ENCODE measurements around the gene USP10. TPM values are rescaled to one million over a fixed set of nuclear protein-coding genes. Genes with fewer than 3 reads are reported as not detected.
A peak's percentile ranks its signal among the peaks of the same experiment; 100 is the strongest.

The USP10 gene
- total and polyA plus RNA-seq, 2 donors = 31.7 to 44.7 TPM

DNA sequence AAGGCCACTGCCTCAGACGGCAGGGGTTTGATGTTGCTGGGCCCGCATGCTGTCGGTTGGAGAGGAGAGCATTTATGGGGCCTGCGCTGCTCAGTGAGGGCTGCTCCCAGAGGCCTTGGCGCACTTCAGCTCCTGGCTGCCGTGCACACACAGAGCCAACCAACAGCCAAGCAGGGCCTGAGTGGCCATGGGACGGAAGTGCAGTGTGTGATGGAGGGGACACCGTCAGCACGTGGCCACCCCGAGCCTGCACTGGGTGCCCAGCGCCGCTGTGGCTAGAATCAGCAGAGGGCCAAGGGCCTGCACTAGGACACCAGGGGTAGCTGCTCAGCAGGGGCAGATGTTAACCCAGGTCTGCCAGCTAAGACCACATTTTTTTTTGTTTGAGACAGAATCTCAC lies 29.7 kb upstream of the USP10 start:
- H3K4me3 ChIP-seq (ENCODE audit: low read length in 2 of 2) = no peak overlapping the region
- 97% methylated on average over 12 of the region's 12 CpGs for WGBS
- no peaks in the 10 kb centered on the region for H3K27me3 ChIP-seq (ENCODE audit: control insufficient read depth in 2 of 2, insufficient read depth in 1 of 2, low read length in 1 of 2)

DNA sequence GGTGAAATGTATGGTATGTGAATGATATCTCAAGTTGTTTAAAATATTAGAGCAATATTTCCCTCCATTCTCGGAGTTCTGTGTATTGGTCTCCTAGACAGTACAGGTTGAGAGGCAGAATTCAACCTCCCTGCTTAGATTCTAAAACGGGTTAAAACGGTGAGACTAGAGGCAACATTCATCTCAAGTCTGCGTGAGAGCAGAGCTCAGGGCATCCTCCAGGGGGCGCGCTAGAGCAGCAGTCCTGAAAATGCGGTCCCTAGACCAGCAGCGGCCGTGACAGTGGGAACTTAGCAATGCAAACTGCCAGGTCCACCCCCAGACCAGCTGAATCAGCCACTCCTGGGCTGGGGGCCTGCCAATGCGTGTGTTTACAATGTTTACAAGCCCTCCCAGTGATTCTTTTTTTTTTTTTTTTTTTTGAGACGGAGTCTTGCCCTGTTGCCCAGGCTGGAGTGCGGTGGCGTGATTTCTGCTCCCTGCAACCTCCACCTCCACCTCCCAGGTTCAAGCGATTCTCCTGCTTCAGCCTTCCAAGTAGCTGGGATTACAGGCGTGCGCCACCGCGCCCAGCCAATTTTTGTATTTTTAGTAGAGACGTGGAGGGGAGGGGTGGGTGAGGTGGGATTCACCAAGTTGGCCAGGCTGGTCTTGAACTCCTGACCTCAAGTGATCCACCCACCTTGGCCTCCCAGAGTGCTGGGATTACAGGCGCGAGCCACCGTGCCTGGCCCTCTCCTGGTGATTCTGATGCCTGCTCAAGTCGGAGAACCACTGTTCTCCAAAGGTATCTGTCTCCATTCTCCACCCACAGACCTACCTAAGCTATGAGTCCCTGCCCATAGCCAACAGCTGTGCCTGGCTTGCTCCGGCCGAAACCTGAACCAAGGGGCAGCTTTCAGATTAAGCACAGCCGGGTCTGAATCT lies 27.3 kb upstream of the USP10 start:
- Histone ChIP-seq H3K4me3 (ENCODE audit: low read length in 2 of 2) (no peak overlapping the region), H3K27me3 (ENCODE audit: control insufficient read depth in 2 of 2, insufficient read depth in 1 of 2, low read length in 1 of 2) (peaks cover 0 to 6% of the 10 kb centered on the region in 2 donors), H3K9me3 (ENCODE audit: control insufficient read depth in 2 of 2, insufficient read depth in 1 of 2, low read length in 1 of 2) (no peaks in the 10 kb centered on the region), H3K36me3 (ENCODE audit: control insufficient read depth in 2 of 2, insufficient read depth in 2 of 2, low read length in 1 of 2) (no peaks in the 10 kb centered on the region), H3K27ac (ENCODE audit: low read depth in 1 of 2, low read length in 1 of 2) (no peak overlapping the region), H3K4me1 (ENCODE audit: control insufficient read depth in 2 of 2, insufficient read depth in 2 of 2, low read length in 2 of 2) (no peaks in the 10 kb centered on the region)
- DNase-seq (ENCODE audit: low read depth in 6 of 9, low spot score in 9 of 9) = peak; percentile 27 to 78 (median 52)
- 62% methylated on average over 26 of the region's 26 CpGs for WGBS

More for the DNA sequence above, 29.7 kb upstream of the USP10 start:
- Histone ChIP-seq H3K9me3 (ENCODE audit: control insufficient read depth in 2 of 2, insufficient read depth in 1 of 2, low read length in 1 of 2) (no peaks in the 10 kb centered on the region), H3K36me3 (ENCODE audit: control insufficient read depth in 2 of 2, insufficient read depth in 2 of 2, low read length in 1 of 2) (peaks cover 5 to 10% of the 10 kb centered on the region in 2 donors), H3K4me1 (ENCODE audit: control insufficient read depth in 2 of 2, insufficient read depth in 2 of 2, low read length in 2 of 2) (no peaks in the 10 kb centered on the region), H3K27ac (ENCODE audit: low read depth in 1 of 2, low read length in 1 of 2) (no peak overlapping the region)
- no peak for DNase-seq (ENCODE audit: low read depth in 6 of 9, low spot score in 9 of 9)

DNA sequence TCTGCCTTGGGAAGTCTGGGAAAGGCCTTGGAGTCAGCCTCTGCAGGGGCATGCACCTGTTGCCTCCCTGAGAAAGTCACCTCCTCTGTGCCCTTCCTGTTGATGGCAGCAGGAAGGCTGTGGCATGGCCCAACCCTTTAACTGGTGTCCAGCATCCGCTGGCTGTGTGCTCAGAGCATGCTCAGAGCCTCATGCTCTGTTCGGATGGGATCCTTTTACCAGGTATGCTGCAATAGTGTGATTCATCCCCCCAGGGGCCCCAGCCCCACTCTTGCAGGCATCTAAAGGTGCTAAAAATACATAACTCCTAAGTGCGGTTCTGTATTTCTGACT lies 26.6 kb upstream of the USP10 start:
- 97% methylated on average over 3 of the region's 3 CpGs for WGBS
- H3K4me3 ChIP-seq (ENCODE audit: low read length in 2 of 2) = no peak overlapping the region
- H3K9me3 ChIP-seq (ENCODE audit: control insufficient read depth in 2 of 2, insufficient read depth in 1 of 2, low read length in 1 of 2) = no peaks in the 10 kb centered on the region
- no peaks in the 10 kb centered on the region for H3K36me3 ChIP-seq (ENCODE audit: control insufficient read depth in 2 of 2, insufficient read depth in 2 of 2, low read length in 1 of 2)
- H3K4me1 ChIP-seq (ENCODE audit: control insufficient read depth in 2 of 2, insufficient read depth in 2 of 2, low read length in 2 of 2) = no peaks in the 10 kb centered on the region
- no peak overlapping the region for H3K27ac ChIP-seq (ENCODE audit: low read depth in 1 of 2, low read length in 1 of 2)
- peaks cover 0 to 7% of the 10 kb centered on the region in 2 donors for H3K27me3 ChIP-seq (ENCODE audit: control insufficient read depth in 2 of 2, insufficient read depth in 1 of 2, low read length in 1 of 2)
- no peak for DNase-seq (ENCODE audit: low read depth in 6 of 9, low spot score in 9 of 9)

DNA sequence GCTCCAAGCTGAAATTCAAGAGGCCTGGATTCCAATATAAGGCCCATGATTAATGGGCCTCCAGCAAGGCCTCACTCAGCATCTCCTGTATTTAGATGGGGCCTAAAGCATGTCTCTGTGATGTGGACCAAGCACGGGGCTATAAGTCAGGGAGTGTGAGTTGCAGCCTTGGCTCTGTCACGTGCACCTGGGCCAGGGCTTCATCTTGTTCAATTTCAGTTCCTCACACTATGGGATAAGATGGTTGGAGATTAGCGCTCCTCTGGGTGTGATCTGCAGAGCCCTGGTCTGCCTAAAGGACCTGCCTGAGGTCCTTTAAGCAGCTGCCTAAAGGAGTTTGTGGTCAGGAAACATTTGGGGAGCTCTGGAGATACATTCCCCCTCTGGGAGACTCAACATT lies 26.2 kb upstream of the USP10 start:
- H3K4me1 ChIP-seq (ENCODE audit: control insufficient read depth in 2 of 2, insufficient read depth in 2 of 2, low read length in 2 of 2) = no peaks in the 10 kb centered on the region
- no peak for DNase-seq (ENCODE audit: low read depth in 6 of 9, low spot score in 9 of 9)
- H3K36me3 ChIP-seq (ENCODE audit: control insufficient read depth in 2 of 2, insufficient read depth in 2 of 2, low read length in 1 of 2) = no peaks in the 10 kb centered on the region
- no peak overlapping the region for H3K27ac ChIP-seq (ENCODE audit: low read depth in 1 of 2, low read length in 1 of 2)
- H3K27me3 ChIP-seq (ENCODE audit: control insufficient read depth in 2 of 2, insufficient read depth in 1 of 2, low read length in 1 of 2) = peaks cover 0 to 7% of the 10 kb centered on the region in 2 donors
- H3K4me3 ChIP-seq (ENCODE audit: low read length in 2 of 2) = no peak overlapping the region
- H3K9me3 ChIP-seq (ENCODE audit: control insufficient read depth in 2 of 2, insufficient read depth in 1 of 2, low read length in 1 of 2) = no peaks in the 10 kb centered on the region
- WGBS = 96% methylated on average over 3 of the region's 3 CpGs

DNA sequence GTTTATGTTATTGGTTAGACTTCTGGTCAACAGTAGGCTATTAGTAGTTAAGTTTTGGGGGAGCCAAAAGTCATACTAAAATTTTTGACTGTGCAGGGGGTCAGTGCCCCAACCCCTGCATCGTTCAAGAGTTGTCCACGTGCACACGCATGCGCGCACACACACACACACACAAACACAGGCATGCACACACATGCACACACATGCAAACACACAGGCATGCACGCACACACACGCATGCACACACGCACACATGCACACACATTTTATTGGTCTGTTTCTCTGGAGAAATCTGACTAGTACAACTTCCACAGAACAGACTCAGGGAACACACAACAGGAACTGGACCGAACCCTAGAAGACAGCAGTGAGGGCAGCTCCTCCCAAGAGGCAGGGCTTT lies 24.4 kb upstream of the USP10 start:
- 92% methylated on average over 9 of the region's 9 CpGs for WGBS
- no peak for DNase-seq (ENCODE audit: low read depth in 6 of 9, low spot score in 9 of 9)
- H3K9me3 ChIP-seq (ENCODE audit: control insufficient read depth in 2 of 2, insufficient read depth in 1 of 2, low read length in 1 of 2) = no peaks in the 10 kb centered on the region

DNA sequence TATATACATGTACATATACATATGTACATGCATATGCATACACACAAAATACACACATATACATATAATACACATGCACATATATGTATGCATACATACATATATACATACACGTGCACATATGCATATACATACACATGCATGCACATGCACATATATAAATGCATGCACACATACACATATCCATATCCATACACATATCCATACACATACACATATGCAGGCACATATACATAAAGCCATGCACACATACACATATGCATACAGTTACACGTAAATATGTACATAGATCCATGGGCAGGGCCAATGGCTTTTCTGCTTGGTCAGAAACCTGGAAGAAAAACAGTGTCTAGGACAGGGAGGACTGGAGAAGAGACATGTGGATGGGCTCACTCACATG lies 23.9 kb upstream of the USP10 start:
- Histone ChIP-seq H3K4me1 (ENCODE audit: control insufficient read depth in 2 of 2, insufficient read depth in 2 of 2, low read length in 2 of 2) (no peaks in the 10 kb centered on the region), H3K27me3 (ENCODE audit: control insufficient read depth in 2 of 2, insufficient read depth in 1 of 2, low read length in 1 of 2) (peaks cover 0 to 7% of the 10 kb centered on the region in 2 donors), H3K27ac (ENCODE audit: low read depth in 1 of 2, low read length in 1 of 2) (no peak overlapping the region), H3K4me3 (ENCODE audit: low read length in 2 of 2) (no peak overlapping the region), H3K36me3 (ENCODE audit: control insufficient read depth in 2 of 2, insufficient read depth in 2 of 2, low read length in 1 of 2) (no peaks in the 10 kb centered on the region), H3K9me3 (ENCODE audit: control insufficient read depth in 2 of 2, insufficient read depth in 1 of 2, low read length in 1 of 2) (no peaks in the 10 kb centered on the region)
- no peak for DNase-seq (ENCODE audit: low read depth in 6 of 9, low spot score in 9 of 9)
- WGBS = 98% methylated on average over 2 of the region's 2 CpGs

More for the DNA sequence above, 24.4 kb upstream of the USP10 start:
- peaks cover 0 to 7% of the 10 kb centered on the region in 2 donors for H3K27me3 ChIP-seq (ENCODE audit: control insufficient read depth in 2 of 2, insufficient read depth in 1 of 2, low read length in 1 of 2)
- no peaks in the 10 kb centered on the region for H3K4me1 ChIP-seq (ENCODE audit: control insufficient read depth in 2 of 2, insufficient read depth in 2 of 2, low read length in 2 of 2)
- no peaks in the 10 kb centered on the region for H3K36me3 ChIP-seq (ENCODE audit: control insufficient read depth in 2 of 2, insufficient read depth in 2 of 2, low read length in 1 of 2)
- H3K4me3 ChIP-seq (ENCODE audit: low read length in 2 of 2) = no peak overlapping the region
- no peak overlapping the region for H3K27ac ChIP-seq (ENCODE audit: low read depth in 1 of 2, low read length in 1 of 2)

DNA sequence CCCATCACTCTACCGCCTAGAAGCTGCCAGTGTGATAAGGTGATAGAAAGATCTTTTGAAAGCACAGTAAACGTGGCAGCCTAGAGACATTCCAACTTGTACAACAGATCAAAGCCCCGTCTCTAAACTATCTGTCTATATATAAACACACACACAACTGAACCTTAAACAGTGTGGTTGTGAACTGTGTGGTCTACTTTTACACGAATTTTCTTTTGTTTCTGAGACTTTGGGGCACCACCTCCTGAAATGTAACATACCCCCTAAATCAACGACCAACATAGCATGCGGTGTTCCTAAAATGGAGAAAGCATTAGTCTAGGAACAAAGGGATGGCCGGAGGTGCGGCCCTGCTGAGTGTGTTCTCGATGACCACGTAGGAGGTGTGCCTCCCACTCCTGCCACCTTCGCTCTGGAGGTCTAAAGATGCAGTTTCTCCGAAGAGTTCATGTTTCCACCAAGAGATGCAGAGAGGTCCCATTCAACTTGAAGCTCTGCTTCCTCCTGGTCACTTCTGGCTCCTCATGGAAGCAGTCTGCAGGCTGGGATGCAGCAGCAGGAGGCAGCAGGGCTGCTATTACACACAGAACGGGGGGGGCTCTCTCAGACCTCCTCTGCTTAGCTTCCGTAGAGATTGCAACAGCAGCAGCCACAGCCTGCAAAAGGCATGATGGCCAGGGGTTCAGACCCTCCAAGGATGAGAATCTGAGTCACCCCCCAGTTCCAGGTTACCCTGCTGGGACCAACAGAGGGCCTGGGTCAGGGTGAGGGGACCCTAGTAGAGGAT lies 22.6 kb upstream of the USP10 start:
- Histone ChIP-seq H3K27ac (ENCODE audit: low read depth in 1 of 2, low read length in 1 of 2) (no peak overlapping the region), H3K4me3 (ENCODE audit: low read length in 2 of 2) (no peak overlapping the region), H3K36me3 (ENCODE audit: control insufficient read depth in 2 of 2, insufficient read depth in 2 of 2, low read length in 1 of 2) (no peaks in the 10 kb centered on the region), H3K9me3 (ENCODE audit: control insufficient read depth in 2 of 2, insufficient read depth in 1 of 2, low read length in 1 of 2) (no peaks in the 10 kb centered on the region), H3K27me3 (ENCODE audit: control insufficient read depth in 2 of 2, insufficient read depth in 1 of 2, low read length in 1 of 2) (peaks cover 0 to 8% of the 10 kb centered on the region in 2 donors), H3K4me1 (ENCODE audit: control insufficient read depth in 2 of 2, insufficient read depth in 2 of 2, low read length in 2 of 2) (no peaks in the 10 kb centered on the region)
- whole genome bisulfite sequencing = 90% methylated on average over 14 of the region's 14 CpGs
- no peak for DNase-seq (ENCODE audit: low read depth in 6 of 9, low spot score in 9 of 9)

DNA sequence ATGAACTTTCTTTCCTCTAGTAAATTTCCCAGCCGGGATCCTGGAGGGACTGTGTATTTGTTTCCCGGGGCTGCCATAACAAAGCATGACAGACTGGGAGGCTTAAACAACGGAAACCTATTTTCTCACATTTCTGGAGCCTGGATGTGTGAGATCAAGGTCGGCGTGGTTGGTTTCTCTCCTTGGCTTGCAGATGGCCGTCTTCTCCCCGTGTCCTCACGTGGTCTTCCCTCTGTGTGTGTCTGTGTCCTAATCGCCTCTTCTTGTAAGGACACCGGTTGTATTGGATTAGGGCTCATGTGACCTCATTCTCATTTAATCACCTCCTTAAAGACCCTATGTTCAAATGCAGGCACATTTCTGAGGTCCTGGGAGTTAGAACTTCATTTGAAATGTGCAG lies 22.0 kb upstream of the USP10 start:
- no peak for DNase-seq (ENCODE audit: low read depth in 6 of 9, low spot score in 9 of 9)
- Histone ChIP-seq H3K36me3 (ENCODE audit: control insufficient read depth in 2 of 2, insufficient read depth in 2 of 2, low read length in 1 of 2) (no peaks in the 10 kb centered on the region), H3K4me3 (ENCODE audit: low read length in 2 of 2) (no peak overlapping the region), H3K9me3 (ENCODE audit: control insufficient read depth in 2 of 2, insufficient read depth in 1 of 2, low read length in 1 of 2) (no peaks in the 10 kb centered on the region), H3K27ac (ENCODE audit: low read depth in 1 of 2, low read length in 1 of 2) (no peak overlapping the region), H3K27me3 (ENCODE audit: control insufficient read depth in 2 of 2, insufficient read depth in 1 of 2, low read length in 1 of 2) (peaks cover 0 to 9% of the 10 kb centered on the region in 2 donors), H3K4me1 (ENCODE audit: control insufficient read depth in 2 of 2, insufficient read depth in 2 of 2, low read length in 2 of 2) (no peaks in the 10 kb centered on the region)
- 92% methylated on average over 10 of the region's 10 CpGs for WGBS

DNA sequence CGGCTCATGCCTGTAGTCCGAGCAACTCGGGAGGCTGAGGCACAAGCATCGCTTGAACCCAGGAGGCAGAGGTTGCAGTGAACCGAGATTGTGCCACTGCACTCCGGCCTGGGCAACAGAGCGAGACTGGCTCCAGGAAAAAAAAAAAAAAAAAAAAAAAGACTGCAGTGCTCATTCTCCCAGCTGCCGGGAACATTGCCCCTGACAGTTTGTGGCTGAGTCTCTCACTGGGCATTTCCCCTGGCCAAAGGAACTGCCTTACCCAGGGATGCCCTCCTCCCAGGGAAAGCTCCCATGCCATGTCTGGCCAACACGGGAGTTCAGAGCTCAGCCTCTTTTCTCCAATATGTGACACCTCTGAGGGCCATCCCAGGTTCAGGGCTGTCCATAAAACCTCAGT lies 21.3 kb upstream of the USP10 start:
- Histone ChIP-seq H3K4me3 (ENCODE audit: low read length in 2 of 2) (no peak overlapping the region), H3K36me3 (ENCODE audit: control insufficient read depth in 2 of 2, insufficient read depth in 2 of 2, low read length in 1 of 2) (no peaks in the 10 kb centered on the region), H3K9me3 (ENCODE audit: control insufficient read depth in 2 of 2, insufficient read depth in 1 of 2, low read length in 1 of 2) (no peaks in the 10 kb centered on the region), H3K27ac (ENCODE audit: low read depth in 1 of 2, low read length in 1 of 2) (no peak overlapping the region), H3K27me3 (ENCODE audit: control insufficient read depth in 2 of 2, insufficient read depth in 1 of 2, low read length in 1 of 2) (peaks cover 0 to 11% of the 10 kb centered on the region in 2 donors), H3K4me1 (ENCODE audit: control insufficient read depth in 2 of 2, insufficient read depth in 2 of 2, low read length in 2 of 2) (no peaks in the 10 kb centered on the region)
- DNase-seq (ENCODE audit: low read depth in 6 of 9, low spot score in 9 of 9) = no peak
- 98% methylated on average over 9 of the region's 9 CpGs for WGBS
